Gastroesophageal sphincter (tissue), 3 donors: ENCODE measurements around the gene IGF2R.

Experiments
- CTCF ChIP-seq, 4 experiments: fragments of 200-600 bp in 2 of 4; fragments of 450-650 bp in 2 of 4; sonication (generic) in 1 of 4; IDR thresholded peaks; one replicate each; pipeline ENCODE4 v1.5.1; 2017 to 2019; ENCODE audit warnings: antibody characterized with exemption in 4 of 4, mild to moderate bottlenecking in 2 of 4, moderate library complexity in 2 of 4
- EP300 ChIP-seq: sonication (generic); formaldehyde crosslinking; IDR thresholded peaks from one replicate; pipeline ENCODE4 v1.6.1; 2017; ENCODE audit warnings: antibody characterized with exemption, mild to moderate bottlenecking
- POLR2A ChIP-seq, 2 donors: fragments of 450-650 bp; IDR thresholded peaks; one replicate each; pipeline ENCODE4 v1.6.1; 2017; ENCODE audit warnings: antibody characterized with exemption in 2 of 2, mild to moderate bottlenecking in 2 of 2, moderate library complexity in 1 of 2

GRCh38 chr6:159998538-159998937, 29.7 kb downstream of the IGF2R start:
- TF ChIP-seq POLR2A (IDR thresholded peaks at IDR 0.05) (no peak), CTCF (IDR thresholded peaks at IDR 0.05) (no peak), EP300 (no peak)
